A549 (cell line): ENCODE measurements around the gene BMP10. TPM values are rescaled to one million over a fixed set of nuclear protein-coding genes. Genes with fewer than 3 reads are reported as not detected.

Source experiments
- ATAC-seq, 2 experiments: fragments of 200-7000 bp in 1 of 2; fragments of >200 bp in 1 of 2; cut with Nextera tagmentation in 1 of 2; cut with Tn5 transposase in 1 of 2; 3 replicates each; pipeline versions ENCODE4 v1.8.0 to v1.9.1; 2018 to 2020; ENCODE audit warnings: mild to moderate bottlenecking in 1 of 2, moderate library complexity in 1 of 2
- CTCF ChIA-PET: fragments of 300-600 bp; sonication (Branson Sonifier 250); formaldehyde crosslinking; extraction: SDS; loops from one replicate; lab custom pipeline; 2021; ENCODE audit warnings: antibody characterized with exemption, inconsistent platforms; lab: Yijun Ruan, JAX
- POLR2A ChIA-PET: fragments of 350-600 bp; formaldehyde crosslinking; extraction: SDS; loops from one replicate; lab custom pipeline; 2021; ENCODE audit warnings: antibody characterized with exemption, inconsistent platforms; lab: Yijun Ruan, JAX
- DNase-seq, 2 experiments: peaks; one replicate each; pipeline versions ENCODE4 v3.0.0 to v3.0.0-alpha.2; 2011 to 2016; ENCODE audit warnings: low read depth in 1 of 2, low spot score in 1 of 2
- FAIRE-seq: peaks from 2 replicates; lab custom pipeline; 2011; peaks lifted over from hg19 to GRCh38; lab: Jason Lieb, UNC
- H3K27ac ChIP-seq, 2 experiments: fragments of >200 bp; sonication (Bioruptor Twin); formaldehyde crosslinking; 3 replicates each; pipeline ENCODE4 v1.5.1; 2016 to 2017
- H3K4me1 ChIP-seq: fragments of >200 bp; sonication (Bioruptor Twin); formaldehyde crosslinking; 3 replicates; pipeline ENCODE4 v1.6.1; 2016
- H3K4me2 ChIP-seq: fragments of >200 bp; sonication (Bioruptor Twin); formaldehyde crosslinking; 3 replicates; pipeline ENCODE4 v1.6.1; 2016
- H3K4me3 ChIP-seq: fragments of >200 bp; sonication (Bioruptor Twin); formaldehyde crosslinking; 3 replicates; pipeline ENCODE4 v1.5.1; 2016
- H3K9me3 ChIP-seq: fragments of >200 bp; sonication (Bioruptor Twin); formaldehyde crosslinking; 3 replicates; pipeline ENCODE4 v1.6.1; 2016
- CBX2 ChIP-seq: fragments of 200-600 bp; sonication (generic); IDR thresholded peaks from 2 replicates; pipeline ENCODE4 v1.6.1; 2016; ENCODE audit warnings: low read depth, mild to moderate bottlenecking, borderline replicate concordance
- CBX8 ChIP-seq: fragments of 200-600 bp; sonication (generic); IDR thresholded peaks from 2 replicates; pipeline ENCODE4 v1.6.1; 2016
- ELK1 ChIP-seq: fragments of 150-350 bp; IDR thresholded peaks from 2 replicates; pipeline ENCODE4 v1.6.1; 2014; ENCODE audit warnings: low read depth, mild to moderate bottlenecking, low read length
- EP300 ChIP-seq, 2 experiments: fragments of >200 bp; sonication (Bioruptor Twin); formaldehyde crosslinking; IDR thresholded peaks; 2 replicates in 1 of 2; 3 replicates in 1 of 2; pipeline ENCODE4 v1.6.1; 2016 to 2017
- ESRRA ChIP-seq: fragments of 150-350 bp; IDR thresholded peaks from 2 replicates; pipeline ENCODE4 v1.6.1; 2014; ENCODE audit warnings: mild to moderate bottlenecking, low read length, borderline replicate concordance
- FOSL2 ChIP-seq, 2 experiments: fragments of 450-650 bp in 1 of 2; fragments of >200 bp in 1 of 2; sonication (Bioruptor Twin) in 1 of 2; formaldehyde crosslinking; IDR thresholded peaks; 2 replicates each; pipeline versions ENCODE4 v1.5.0 to v1.6.1; 2016 to 2020; ENCODE audit warnings: mild to moderate bottlenecking in 1 of 2, moderate library complexity in 1 of 2
- FOXS1 ChIP-seq: fragments of 250-450 bp; sonication (Bioruptor Pico); IDR thresholded peaks from 2 replicates; pipeline ENCODE4 v1.5.0; 2020; ENCODE audit warnings: mild to moderate bottlenecking, moderate library complexity
- HDAC2 ChIP-seq: fragments of 200-600 bp; sonication (generic); IDR thresholded peaks from 2 replicates; pipeline ENCODE4 v1.6.1; 2016
- JUNB ChIP-seq: fragments of >200 bp; sonication (Bioruptor Twin); formaldehyde crosslinking; IDR thresholded peaks from 2 replicates; pipeline ENCODE4 v1.6.1; 2016
- NFE2L2 ChIP-seq: fragments of 150-350 bp; conservative IDR thresholded peaks from 2 replicates; pipeline ENCODE4 v1.6.1; 2014; ENCODE audit warnings: low read length
- NR3C1 ChIP-seq: fragments of >200 bp; sonication (Bioruptor Twin); formaldehyde crosslinking; IDR thresholded peaks from 3 replicates; pipeline ENCODE4 v1.6.1; 2017
- POLR2A ChIP-seq: IDR thresholded peaks from 2 replicates; pipeline ENCODE4 v1.6.1; 2012; ENCODE audit warnings: mild to moderate bottlenecking, low read length
- RCOR1 ChIP-seq: fragments of 150-350 bp; IDR thresholded peaks from 2 replicates; pipeline ENCODE4 v1.6.1; 2014; ENCODE audit warnings: antibody characterized with exemption, low read length, low read depth
- RFX5 ChIP-seq: fragments of 450-650 bp; IDR thresholded peaks from 2 replicates; pipeline ENCODE4 v1.7.1; 2014; ENCODE audit warnings: antibody characterized with exemption, mild to moderate bottlenecking, moderate library complexity
- ZC3H11A ChIP-seq: fragments of 450-650 bp; IDR thresholded peaks from 2 replicates; pipeline ENCODE4 v1.6.1; 2014; ENCODE audit warnings: antibody characterized with exemption, mild to moderate bottlenecking
- ZNF302 ChIP-seq: fragments of 250-450 bp; sonication (Bioruptor Pico); IDR thresholded peaks from 2 replicates; pipeline ENCODE4 v1.9.0; 2021; ENCODE audit warnings: inconsistent platforms, mild to moderate bottlenecking, moderate library complexity
- WGBS: methylation state at CpG from one replicate; pipeline ENCODE4 v1.1.6; 2017; ENCODE audit errors: missing lambda C conversion rate; 5-methylcytosine and 5-hydroxymethylcytosine counted together
- polyA plus RNA-seq, 4 experiments: library from polyadenylated mRNA; depleted of rRNA in 3 of 4; stranded (reverse); fragments of >200 nt; fragmentation: RNase III in 1 of 4; extraction: RNeasy Plus Mini Kit Qiagen cat#74134 plus additional on column Dnase treatment in 1 of 4; gene quantifications; 2 replicates in 3 of 4; 3 replicates in 1 of 4; pipeline ENCODE4 v1.2.3, GENCODE V29; 2011 to 2017
- TF ChIP-seq, protein P1 (sequence below): fragments of 250-450 bp; sonication (Bioruptor Pico); IDR thresholded peaks from 2 replicates; pipeline ENCODE4 v1.5.0; 2021; ENCODE audit warnings: mild to moderate bottlenecking, moderate library complexity, borderline replicate concordance
- TF ChIP-seq, protein P2 (sequence below): fragments of >200 bp; sonication (Bioruptor Twin); formaldehyde crosslinking; IDR thresholded peaks from 2 replicates; pipeline ENCODE4 v1.6.1; 2016
- TF ChIP-seq, protein P3 (sequence below): fragments of >200 bp; sonication (Bioruptor Twin); formaldehyde crosslinking; IDR thresholded peaks from 3 replicates; pipeline ENCODE4 v1.5.1; 2016

BMP10 gene
- polyA plus RNA-seq, 2 of the 4 experiments (the other 2 are of a cell fraction), result not detected

GRCh38 chr2:68878753-68879152 lies 7.6 kb upstream of the BMP10 start:
- POLR2A ChIA-PET, result no interaction called here
- H3K27ac ChIP-seq, result no peak overlapping the region
- no peak overlapping the region for H3K4me2 ChIP-seq
- no peak for DNase-seq
- no peak for ATAC-seq
- WGBS, result 76% methylated on average over 2 of the region's 2 CpGs
- CTCF ChIA-PET, result interaction anchor here (1.0 to 4.4 kb wide), 7 partner anchors 11 to 415 kb away, joined by 3 to 18 read pairs (median 4); no protein-coding TSS in a partner anchor
- no peaks in the 10 kb centered on the region for H3K9me3 ChIP-seq
- H3K4me3 ChIP-seq, result no peak overlapping the region
- H3K4me1 ChIP-seq, result 0 out of 3 replicates have a peak, but pooled peaks cover 8% of the 10 kb centered on the region
- TF ChIP-seq FOSL2 (IDR thresholded peaks at IDR 0.05), result no peak
- TF ChIP-seq FOSL2 (CRISPR knock-in tag; IDR thresholded peaks at IDR 0.05), result no peak
- TF ChIP-seq, protein P1, sequence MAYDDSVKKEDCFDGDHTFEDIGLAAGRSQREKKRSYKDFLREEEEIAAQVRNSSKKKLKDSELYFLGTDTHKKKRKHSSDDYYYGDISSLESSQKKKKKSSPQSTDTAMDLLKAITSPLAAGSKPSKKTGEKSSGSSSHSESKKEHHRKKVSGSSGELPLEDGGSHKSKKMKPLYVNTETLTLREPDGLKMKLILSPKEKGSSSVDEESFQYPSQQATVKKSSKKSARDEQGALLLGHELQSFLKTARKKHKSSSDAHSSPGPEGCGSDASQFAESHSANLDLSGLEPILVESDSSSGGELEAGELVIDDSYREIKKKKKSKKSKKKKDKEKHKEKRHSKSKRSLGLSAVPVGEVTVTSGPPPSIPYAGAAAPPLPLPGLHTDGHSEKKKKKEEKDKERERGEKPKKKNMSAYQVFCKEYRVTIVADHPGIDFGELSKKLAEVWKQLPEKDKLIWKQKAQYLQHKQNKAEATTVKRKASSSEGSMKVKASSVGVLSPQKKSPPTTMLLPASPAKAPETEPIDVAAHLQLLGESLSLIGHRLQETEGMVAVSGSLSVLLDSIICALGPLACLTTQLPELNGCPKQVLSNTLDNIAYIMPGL (CRISPR knock-in tag), result no peak
- no peak for TF ChIP-seq HDAC2
- no peak for TF ChIP-seq NR3C1
- TF ChIP-seq, protein P2, sequence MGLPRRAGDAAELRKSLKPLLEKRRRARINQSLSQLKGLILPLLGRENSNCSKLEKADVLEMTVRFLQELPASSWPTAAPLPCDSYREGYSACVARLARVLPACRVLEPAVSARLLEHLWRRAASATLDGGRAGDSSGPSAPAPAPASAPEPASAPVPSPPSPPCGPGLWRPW, result no peak
- TF ChIP-seq CBX8, result no peak
- no peak for TF ChIP-seq POLR2A
- TF ChIP-seq, protein P3, sequence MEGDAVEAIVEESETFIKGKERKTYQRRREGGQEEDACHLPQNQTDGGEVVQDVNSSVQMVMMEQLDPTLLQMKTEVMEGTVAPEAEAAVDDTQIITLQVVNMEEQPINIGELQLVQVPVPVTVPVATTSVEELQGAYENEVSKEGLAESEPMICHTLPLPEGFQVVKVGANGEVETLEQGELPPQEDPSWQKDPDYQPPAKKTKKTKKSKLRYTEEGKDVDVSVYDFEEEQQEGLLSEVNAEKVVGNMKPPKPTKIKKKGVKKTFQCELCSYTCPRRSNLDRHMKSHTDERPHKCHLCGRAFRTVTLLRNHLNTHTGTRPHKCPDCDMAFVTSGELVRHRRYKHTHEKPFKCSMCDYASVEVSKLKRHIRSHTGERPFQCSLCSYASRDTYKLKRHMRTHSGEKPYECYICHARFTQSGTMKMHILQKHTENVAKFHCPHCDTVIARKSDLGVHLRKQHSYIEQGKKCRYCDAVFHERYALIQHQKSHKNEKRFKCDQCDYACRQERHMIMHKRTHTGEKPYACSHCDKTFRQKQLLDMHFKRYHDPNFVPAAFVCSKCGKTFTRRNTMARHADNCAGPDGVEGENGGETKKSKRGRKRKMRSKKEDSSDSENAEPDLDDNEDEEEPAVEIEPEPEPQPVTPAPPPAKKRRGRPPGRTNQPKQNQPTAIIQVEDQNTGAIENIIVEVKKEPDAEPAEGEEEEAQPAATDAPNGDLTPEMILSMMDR, result no peak
- no peak for TF ChIP-seq ZC3H11A
- TF ChIP-seq NFE2L2, result no peak
- TF ChIP-seq CBX2, result no peak
- TF ChIP-seq EP300 (IDR thresholded peaks at IDR 0.05), result no peak
- no peak for TF ChIP-seq ESRRA
- no peak for TF ChIP-seq JUNB
- no peak for TF ChIP-seq ELK1
- no peak for TF ChIP-seq RCOR1
- TF ChIP-seq ZNF302 (CRISPR knock-in tag), result no peak
- peak; percentile 51 for FAIRE-seq

GRCh38 chr2:68878071-68878711 lies 7.0 kb upstream of the BMP10 start:
- DNase-seq (no peak), ATAC-seq (no peak), FAIRE-seq (no peak)
- 45% methylated on average over 6 of the region's 6 CpGs for WGBS
- Histone ChIP-seq H3K4me3 (no peak overlapping the region), H3K4me1 (0 out of 3 replicates have a peak, but pooled peaks cover 8% of the 10 kb centered on the region), H3K4me2 (no peak overlapping the region), H3K27ac (no peak overlapping the region), H3K9me3 (no peaks in the 10 kb centered on the region)
- ChIA-PET CTCF (interaction anchor here (0.7 to 4.4 kb wide), 6 partner anchors 31 to 415 kb away, joined by 3 to 18 read pairs (median 4); no protein-coding TSS in a partner anchor), POLR2A (no interaction called here)
- no peak for TF ChIP-seq FOXS1 (CRISPR knock-in tag)
- TF ChIP-seq RFX5, result no peak
- TF ChIP-seq, protein P3, result no peak
